ENCODE measurements around the gene RNF186.

DNA sequence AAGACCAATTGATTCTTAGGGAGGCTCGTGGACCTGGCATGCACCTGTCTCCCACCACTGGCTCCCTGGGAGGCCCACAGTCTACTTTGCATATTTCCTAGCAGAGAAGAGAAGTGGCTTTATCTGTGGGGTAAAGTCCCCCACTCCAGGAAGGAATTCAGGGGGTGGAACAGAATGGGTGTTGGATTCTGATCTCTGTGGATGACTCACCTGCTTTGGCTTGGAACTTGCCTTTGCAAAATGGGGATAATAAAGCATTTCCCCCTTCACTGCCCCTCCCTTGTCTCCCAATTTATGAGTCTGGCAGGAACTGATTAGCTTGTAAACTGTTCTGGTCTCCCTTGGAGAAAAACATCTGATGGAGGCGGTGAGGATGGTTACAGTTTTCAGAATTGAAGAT lies 46.0 kb upstream of the RNF186 start:
- TF ChIP-seq MXI1 (IDR thresholded peaks at IDR 0.05; ENCODE audit: low read depth, low read length) (no peak), NRF1 (IDR thresholded peaks at IDR 0.05; ENCODE audit: low read depth, low read length) (no peak), ELF1 (IDR thresholded peaks at IDR 0.05) (no peak)
- TF ChIP-seq, protein P1, sequence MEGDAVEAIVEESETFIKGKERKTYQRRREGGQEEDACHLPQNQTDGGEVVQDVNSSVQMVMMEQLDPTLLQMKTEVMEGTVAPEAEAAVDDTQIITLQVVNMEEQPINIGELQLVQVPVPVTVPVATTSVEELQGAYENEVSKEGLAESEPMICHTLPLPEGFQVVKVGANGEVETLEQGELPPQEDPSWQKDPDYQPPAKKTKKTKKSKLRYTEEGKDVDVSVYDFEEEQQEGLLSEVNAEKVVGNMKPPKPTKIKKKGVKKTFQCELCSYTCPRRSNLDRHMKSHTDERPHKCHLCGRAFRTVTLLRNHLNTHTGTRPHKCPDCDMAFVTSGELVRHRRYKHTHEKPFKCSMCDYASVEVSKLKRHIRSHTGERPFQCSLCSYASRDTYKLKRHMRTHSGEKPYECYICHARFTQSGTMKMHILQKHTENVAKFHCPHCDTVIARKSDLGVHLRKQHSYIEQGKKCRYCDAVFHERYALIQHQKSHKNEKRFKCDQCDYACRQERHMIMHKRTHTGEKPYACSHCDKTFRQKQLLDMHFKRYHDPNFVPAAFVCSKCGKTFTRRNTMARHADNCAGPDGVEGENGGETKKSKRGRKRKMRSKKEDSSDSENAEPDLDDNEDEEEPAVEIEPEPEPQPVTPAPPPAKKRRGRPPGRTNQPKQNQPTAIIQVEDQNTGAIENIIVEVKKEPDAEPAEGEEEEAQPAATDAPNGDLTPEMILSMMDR (IDR thresholded peaks at IDR 0.05) = no peak

Data from SK-N-SH (cell line).